GM21529 (cell line): ENCODE data around the gene HDGF.
"Not testable (repeated sequence)": the region's sequence is repeated elsewhere in the genome, so short reads cannot be mapped to it uniquely, and the experiment has no call there.

Experiments
- ATAC-seq: cut with Tn5 transposase; IDR thresholded peaks from one replicate; pipeline ENCODE4 v1.9.1; 2021; ENCODE audit not compliant: unreplicated experiment

Gene HDGF

DNA sequence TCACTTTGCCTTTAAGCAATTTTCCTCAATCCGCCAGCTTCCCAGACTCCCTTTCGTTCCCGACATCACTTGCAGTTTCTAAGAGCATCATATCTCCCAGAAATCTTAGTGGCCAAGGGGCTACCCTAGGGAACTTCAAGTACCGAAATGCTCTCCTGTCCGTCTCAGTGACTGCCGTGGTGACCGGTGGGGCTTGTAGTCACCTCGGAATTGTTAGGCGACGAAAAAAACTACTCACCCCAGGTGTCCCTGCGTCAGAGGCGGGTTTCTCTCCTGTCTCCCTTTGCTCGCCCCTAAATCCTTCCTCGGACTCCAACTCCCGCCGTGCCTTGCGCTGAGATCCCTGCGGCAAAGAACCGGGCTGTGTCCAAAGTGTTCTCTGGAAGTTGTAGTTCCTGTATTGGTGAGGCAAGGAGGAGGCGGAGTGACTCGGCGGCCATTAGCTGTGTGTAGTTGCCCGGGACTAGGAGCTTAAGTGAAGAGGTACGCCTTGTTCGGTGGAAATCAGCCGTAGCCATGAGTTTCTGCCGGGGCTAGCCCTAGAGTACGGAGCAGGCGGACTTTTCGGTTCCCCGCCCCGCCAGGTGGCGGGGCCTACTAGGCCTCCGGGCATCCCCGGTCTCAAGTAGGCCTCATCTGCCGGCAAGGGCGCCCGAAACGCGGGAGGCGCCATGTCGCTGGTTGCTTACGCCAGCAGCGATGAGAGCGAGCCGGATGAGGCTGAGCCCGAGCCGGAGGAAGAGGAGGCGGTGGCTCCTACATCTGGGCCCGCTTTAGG, 15.8 kb upstream of the HDGF start, which contains the start of gene PRCC:
Gene PRCC (plus strand): TSS at position 435 of the 778 bp plus-strand sequence. CDS start 237 bp downstream, at position 672.
- ATAC-seq: peak; percentile 87

DNA sequence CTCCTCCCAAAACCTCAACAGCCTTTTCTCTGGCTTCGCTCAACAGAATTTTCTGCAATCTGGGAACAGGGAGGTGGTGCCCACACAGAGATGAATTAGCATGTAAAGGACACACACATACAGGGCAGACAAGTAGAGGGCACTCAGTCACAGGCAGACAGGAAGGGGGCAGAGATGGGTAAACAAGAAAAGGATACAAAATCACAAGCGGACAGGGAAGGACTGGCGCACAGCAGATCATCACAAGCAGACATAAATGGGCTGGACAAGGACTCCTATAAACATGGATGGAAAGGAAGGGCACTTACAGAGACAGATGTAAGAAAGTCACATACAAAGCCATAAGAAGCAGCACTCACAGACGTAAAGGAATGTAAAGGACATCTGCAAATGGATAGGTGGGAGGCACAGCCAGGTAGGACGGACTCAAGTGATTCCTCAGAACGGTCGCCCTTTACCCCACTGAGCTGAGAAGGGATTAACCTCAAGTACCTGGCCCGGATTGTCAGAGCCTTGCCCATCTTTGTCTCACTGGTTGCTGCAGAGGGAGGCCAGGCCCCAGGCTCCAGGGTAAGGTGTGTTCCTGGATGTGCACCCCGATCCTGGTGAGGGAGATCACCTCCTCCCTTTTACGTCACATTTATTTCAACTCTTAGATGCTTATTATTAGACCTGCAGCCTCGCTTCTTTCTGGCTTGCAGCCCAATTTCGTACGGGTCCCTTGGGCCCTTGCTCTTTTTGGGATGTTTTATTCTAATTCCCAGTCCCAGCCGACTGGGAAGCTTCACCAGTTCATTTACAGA, 15.0 kb upstream of the HDGF start:
- peak; percentile 15 for ATAC-seq

DNA sequence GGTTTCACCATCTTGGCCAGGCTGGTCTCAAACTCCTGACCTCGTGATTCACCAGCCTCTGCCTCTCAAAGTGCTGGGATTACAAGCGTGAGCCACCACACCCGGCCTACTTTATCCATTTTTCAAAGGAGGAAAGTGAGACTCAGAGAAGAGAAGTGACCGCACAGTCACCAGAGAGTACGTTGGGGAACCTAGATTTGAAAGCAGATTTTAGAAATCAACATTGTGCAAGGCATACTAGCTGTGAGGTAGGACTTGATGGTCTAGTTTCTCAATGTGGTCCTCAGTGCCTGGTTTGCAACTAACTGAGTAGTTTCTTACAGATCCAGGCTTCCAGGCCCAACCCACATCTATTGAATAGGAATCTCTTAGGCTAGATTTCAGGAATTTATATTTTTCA, 14.2 kb upstream of the HDGF start:
- ATAC-seq: no peak

DNA sequence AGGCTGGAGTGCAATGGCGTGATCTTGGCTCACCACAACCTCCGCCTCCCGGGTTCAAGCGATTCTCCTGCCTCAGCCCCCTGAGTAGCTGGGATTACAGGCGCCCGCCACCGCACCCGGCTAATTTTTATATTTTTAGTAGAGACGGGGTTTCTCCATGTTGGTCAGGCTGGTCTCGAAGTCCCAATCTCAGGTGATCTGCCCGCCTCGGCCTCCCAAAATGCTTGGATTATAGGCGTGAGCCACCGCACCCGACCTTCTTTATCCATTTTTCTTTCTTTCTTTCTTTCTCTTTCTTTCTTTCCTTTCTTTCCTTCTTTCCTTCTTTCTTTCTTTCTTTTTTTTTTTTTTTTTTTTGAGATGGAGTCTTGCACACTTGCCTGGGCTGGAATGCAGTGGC, 13.7 kb upstream of the HDGF start:
- not testable (repeated sequence) for ATAC-seq

DNA sequence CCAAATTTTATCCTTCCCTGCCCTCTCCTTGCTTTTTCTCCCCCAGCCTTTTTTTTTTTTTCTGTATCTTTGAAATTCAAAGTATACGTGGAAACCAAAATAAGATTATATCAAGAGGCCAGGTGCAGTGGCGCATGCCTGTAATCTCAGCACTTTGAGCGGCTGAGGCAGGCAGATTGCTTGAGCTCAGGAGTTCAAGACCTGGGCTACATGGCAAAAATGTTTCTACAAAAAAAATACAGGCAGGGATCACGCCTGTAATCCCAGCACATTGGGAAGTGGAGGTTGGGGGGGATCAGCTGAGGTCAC, 9.3 kb upstream of the HDGF start:
- no peak for ATAC-seq

DNA sequence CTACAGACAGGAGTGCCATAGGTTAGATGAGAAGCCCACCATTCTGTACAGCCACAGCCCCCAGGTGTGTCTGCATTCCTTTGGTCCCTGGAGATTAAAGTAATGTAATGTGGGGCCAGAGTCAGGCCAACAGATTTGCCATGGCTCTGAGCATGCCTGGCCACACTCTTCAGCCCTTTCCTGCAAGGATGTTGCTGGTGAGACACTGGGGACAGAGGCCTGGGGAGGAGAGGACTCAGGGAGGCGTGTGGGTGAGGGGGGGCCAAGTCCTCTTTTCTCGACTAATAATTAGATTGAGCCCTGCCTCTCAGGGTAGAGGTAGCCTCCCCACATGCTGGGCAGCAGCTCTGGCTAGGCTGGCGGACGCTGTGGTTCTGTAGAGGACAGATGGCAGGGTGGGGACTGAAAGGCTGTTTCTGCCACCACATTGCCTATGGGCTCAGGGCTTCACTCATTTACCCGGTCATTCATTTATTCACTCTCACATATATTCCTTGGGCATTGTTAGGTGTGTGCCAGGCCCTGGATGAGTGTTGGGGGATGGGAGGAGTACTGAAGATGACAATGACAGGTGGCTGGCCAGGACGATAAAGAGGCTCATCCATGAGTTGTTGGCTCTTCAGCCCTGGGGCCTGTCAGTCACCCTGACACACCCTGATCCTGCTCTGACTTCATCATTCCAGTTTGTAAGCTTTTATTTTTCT, 8.8 kb upstream of the HDGF start:
- no peak for ATAC-seq

DNA sequence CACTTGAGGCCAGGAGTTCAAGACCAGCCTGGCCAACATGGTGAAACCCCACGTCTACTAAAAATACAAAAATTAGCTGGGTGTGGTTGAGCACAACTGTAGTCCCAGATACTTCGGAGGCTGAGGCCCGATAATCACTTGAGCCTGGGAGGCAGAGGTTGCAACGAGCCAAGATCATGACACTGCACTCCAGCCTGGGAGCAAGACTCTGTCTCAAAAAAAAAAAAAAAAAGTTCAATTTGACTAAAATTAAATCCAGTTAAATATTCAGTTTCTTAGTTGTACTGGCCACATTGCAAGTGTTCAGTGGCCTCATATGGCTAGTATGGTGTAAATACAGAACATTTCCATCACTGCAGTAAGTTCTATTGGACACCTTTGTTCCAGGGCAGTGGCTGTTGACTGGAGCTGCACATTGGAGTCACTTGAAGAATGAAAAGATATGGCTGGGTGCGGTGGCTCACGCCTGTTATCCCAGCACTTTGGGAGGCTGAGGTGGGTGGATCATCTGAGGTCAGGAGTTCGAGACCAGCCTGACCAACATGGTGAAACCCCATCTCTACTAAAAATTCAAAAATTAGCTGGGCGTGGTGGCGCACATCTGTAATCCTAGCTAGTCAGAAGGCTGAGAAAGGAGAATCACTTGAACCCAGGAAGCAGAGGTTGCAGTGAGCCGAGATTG, 6.2 kb upstream of the HDGF start:
- not testable (repeated sequence) for ATAC-seq

DNA sequence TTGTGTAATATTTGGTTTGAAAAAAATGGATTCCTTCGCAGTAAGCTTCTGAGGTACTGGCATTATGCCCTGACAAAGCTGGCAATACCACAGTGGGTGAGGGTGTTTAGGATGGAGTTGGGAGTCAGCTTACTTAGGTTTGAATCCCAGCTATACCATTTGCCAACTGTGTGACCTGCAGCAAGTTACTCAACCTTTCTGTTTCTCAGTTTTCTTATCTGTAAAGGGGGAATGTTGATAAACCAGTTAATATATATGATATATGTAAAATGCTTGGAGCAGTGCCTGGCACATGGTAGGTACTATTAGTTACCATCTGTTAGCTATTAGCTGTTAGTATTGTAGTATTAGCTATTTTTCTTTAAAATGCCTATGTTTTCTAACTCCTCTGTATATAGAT, 4.9 kb upstream of the HDGF start:
- ATAC-seq: no peak

DNA sequence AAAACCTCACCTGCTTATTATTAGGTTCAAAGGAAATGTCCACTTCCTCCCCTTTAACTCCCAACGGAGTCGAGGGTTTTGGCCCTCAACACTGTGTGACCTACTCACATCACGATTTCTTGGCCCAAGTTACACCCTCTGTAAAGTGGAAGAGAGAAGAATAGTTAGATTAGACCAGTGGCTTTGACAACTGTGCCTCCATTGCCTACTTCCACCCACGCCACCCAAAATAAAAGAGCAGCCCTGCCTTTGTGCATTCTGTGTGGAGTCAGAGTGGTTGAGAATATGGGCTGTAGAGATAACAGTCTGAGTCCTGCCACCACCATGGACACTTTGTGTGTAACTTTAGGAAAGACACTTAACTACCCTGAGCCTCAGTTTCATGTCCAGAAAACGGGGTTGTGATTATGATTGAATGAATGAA, 4.1 kb upstream of the HDGF start:
- ATAC-seq: no peak

DNA sequence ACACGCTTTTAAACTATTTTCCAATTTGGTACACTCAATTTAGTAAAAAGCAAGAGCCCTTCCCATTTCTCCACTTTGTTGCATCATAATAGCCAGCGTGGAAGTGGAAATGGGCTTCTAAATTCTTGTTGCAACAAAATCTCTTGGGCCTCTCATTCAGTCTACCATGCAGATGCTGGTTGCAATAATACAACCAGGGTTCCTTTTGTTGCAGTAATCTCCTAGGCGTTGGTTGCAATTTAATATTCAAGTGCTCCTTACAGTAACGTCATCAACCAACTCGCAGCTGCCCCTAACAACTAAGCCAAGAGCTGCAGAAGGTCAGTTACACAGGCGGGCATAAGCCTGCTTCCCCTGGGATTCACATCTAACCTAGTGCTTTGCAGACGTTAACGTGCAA, 2.7 kb upstream of the HDGF start:
- ATAC-seq: no peak

DNA sequence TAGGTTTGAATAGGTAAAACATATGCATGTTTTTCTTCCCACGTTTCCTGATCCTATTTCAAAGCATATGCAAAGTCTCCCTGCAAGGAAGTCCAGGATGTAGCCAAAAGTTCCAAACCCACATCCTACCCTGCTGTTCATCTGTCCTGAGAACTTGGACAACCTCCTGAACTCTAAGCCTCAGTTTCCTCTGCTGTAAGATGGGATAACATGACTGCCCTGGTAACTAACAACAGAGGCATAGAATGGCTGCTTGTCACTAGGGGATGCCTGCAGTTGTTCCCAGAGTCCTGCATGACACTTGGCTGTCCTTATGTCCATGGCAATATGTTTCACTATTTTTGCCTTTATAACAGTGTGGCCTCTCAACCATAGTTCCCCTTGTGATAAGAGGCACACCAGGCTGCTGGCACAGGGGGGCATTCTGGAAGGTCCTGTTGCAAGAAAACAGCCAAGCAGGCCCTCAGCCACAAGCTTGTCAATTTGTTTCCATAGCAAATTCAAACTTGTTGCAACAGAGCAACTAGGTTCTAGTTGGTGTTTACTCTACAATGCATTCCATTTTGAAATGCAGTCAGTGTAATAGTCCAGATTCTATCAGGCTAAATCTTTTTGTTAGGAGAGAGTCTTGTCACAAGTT, 1.5 kb upstream of the HDGF start:
- no peak for ATAC-seq

DNA sequence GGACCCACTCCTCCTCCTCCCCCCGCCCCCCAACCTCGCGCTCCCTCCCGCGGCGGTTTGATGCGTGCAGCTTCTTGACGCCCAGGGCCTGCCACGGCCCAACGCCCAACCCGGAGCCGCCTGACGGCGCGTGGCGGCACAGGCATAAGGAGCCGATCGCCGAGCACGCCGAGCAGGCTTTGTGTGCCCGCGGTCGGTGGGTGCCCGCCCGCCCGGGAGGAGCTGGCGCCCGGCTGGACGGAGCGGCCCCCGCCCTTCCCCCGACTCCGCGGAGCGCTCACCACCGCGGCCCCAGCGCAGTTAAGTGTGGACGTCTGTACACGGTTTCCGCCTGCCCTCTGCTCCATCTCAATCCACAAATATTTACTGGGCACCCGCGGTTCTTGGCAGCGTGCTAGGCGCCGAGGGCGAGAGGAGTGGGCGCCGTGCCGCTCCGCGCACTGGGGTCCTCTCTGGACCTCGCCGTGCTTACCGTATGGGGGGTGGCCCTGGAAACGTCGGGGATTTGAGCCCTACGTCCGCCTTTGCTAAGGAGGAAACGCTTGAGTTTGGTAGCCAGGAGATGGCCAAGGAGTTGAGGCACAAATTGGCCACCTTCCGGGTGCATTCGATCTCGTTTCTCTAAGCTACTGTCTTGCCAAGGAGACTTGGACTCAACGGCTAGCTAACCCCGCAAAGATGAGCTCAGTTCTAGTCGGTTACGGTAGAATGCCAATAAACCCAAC, 444 bp upstream of the HDGF start:
- ATAC-seq: peak; percentile 59

DNA sequence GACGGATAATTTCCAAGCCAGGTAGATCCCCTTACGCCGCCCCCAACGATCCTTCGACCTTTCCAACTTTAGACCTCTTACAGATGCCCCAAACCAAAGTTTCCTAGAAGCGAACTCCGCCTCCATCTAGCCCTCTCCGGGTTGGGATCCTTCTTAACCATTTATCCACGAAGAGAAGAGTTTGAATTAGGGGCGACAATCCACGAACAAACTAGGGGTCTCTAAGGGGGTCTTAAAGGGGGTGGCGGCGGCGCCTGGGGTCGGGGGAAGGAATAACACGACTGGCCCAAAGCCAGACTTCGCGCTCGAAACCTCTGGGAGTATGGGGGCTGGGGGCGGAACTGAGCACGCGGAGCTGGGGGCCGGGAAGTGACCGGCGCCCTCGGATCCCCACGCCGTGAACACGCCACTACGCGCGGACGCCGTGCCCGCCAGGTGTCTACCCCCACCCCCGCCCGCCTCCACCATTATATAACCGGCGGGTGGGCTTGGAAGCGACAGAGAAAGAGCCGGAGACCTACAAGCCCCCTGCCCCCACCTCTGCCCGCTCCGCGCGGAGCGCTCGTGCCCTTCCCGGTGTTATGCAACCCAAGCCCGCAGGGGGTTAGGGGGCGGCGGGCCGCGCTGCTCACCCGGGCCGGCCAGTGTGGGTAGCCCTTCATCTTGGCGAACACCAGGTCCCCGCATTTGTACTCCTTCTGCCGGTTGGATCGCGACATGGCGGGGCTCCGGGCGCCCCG, 594 bp downstream of the HDGF start:
- peak; percentile 13 for ATAC-seq

DNA sequence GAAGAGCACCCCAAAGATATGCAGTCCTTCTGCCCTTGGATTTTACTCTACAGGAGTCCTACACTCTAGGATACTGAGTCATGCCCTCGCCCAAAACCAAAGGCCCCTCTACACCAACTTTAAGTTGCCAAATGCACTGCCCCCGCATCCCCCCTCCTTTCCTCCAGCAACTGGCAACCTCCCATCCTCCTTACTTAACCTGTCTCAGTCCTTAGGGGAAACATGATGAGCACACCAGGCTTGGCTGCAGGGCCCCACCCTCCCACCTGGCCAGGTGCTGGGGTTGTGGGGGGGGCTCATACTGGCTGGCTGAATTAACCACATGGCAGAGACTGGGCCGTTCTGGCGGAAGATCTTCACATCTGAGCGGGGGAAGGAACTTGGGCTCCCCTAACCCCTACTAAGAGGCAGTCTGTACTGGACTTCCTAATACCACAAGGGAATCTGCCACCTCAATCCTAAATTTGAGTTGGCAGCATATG, 1.2 kb downstream of the HDGF start:
- ATAC-seq: no peak

DNA sequence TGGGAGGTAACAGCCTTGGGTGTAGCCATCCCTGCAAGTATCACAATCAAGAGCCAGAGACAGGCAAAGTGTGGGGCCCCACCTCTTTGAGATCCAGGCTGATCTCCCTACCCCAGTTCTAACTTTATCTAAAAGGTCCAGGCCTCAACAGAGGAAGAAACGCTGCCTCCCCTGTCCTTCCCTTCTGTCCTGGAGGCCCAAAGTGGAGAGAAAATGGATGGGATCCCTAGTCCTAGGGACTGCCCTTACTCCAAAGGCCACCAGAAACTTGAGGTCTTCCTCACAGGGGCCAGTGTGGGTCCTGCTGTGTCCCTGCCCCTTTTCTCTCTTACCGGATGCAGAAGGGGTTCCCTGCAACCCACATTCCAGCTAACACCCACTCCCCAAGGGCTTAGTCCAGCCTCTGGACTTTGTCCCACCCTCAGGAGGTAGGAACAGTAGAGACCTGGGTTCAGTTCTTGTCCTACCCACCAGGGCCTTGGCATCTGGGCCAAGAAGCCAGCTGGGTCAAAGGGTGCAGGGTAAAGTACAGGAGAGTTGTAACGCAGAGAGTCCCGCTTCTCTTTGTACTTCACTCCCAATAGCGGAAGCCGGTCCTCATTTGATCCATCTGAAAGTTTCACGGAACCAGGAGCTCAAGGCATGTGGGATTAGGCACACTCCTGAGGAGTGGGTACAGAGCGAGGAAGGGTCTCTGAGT, 1.9 kb downstream of the HDGF start:
- no peak for ATAC-seq

DNA sequence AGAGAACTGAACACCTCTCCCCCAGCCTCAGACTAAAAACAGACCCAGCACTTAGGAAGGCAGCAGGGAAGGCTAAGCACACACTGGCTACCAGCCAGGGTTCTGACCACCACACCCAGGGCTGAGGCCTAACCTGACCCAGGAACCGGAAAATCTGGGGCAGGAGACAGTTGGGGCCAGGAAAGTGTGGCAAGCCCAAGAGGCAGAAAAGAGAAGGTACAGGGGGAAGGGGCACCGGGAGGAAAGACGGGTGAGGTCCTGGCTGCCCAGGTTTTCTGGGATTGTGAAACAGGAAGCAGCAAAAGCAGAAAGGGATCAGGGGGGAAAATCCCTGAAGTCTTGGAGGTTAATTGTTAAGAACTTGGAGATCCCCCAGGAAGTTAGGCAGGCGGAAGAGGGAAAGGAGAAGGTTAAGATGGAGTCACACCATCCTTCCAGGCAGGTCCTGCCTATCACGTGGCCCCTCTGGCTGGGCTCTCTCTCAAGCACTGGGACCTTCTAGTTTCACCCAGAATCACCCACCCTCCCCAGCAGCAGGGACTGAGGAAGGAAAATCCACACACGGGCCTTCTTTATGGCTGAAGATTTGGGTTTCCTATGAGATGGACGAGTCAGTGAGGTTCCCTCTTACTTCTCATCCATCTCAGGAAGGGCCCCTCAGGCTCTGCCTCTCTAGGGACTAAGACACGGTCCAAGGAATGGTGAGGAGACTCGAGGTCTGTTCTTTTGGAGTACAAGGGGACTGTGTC, 2.6 kb downstream of the HDGF start:
- no peak for ATAC-seq

DNA sequence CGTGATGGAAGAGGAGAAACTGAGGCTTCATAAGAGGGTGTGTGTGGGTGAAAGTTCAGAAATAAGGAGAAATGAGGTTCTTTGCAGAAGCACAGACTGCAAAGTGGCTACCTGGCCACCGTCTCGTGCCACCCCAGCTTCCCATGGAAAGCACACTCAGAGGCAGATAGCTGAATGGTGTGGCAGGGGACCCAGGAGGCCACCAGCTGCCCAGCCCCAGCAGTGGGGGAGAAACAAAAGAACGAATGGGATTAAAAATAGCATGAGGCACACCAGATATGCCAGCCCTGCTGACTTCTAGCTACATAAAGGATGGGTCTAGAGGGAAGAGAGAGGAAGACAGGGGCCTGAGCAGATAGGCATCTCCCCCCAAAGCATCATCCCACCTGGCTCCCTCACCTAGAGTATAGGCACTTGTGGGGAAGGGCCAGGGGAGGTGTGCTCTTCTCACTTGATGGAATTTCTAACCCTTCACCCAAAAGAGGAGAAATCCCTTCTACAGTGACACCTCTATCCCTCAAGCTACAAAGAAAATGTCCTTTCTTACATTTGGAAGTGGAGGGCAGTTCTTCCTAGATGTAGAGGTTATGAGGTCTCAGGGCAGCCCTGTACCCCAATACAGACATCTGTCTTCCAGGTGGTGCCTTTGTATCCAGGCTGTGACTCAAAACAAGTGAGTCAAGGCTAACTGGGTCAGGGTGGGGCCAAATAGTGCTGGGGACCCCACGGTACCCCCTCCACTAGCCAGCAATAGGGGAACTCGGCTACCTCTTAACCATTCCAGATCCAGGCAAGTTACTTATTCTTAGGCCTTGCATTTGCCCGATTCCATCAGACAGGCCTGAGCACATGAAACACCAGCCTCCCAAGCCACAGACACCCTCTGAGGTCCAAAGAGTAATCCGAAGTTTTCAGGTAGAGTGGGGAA, 3.5 kb downstream of the HDGF start:
- ATAC-seq: no peak
